HG02884 (cell line): ENCODE data around the gene CFTR.
"Not testable (repeated sequence)": the region's sequence is repeated elsewhere in the genome, so short reads cannot be mapped to it uniquely, and the experiment has no call there.

ENCODE experiments used
- ATAC-seq: cut with Tn5 transposase; IDR thresholded peaks from one replicate; pipeline ENCODE4 v1.9.1; 2021; ENCODE audit warnings: mild to moderate bottlenecking, moderate library complexity; ENCODE audit not compliant: unreplicated experiment

The CFTR gene

GRCh38 chr7:117479225-117480054 is at the start of gene CFTR:
CFTR (plus strand) TSS chr7:117480025; CDS start chr7:117480095, 70 bp downstream.
- no peak for ATAC-seq

- ATAC-seq, result peak; percentile 99
Measured at GRCh38 chr7:117435475-117436043, 44.3 kb upstream of the CFTR start.

- no peak for ATAC-seq
Measured at GRCh38 chr7:117444646-117445045, 35.2 kb upstream of the CFTR start.

GRCh38 chr7:117445206-117445605 is 34.6 kb upstream of the CFTR start:
- no peak for ATAC-seq

- no peak for ATAC-seq
Measured at GRCh38 chr7:117446220-117446815, 33.5 kb upstream of the CFTR start.

GRCh38 chr7:117448655-117449054 is 31.2 kb upstream of the CFTR start:
- no peak for ATAC-seq

GRCh38 chr7:117458977-117459583 is 20.7 kb upstream of the CFTR start:
- ATAC-seq, result peak; percentile 50

GRCh38 chr7:117459735-117460134 is 20.1 kb upstream of the CFTR start:
- no peak for ATAC-seq

GRCh38 chr7:117460815-117461214 is 19.0 kb upstream of the CFTR start:
- ATAC-seq, result not testable (repeated sequence)

GRCh38 chr7:117468174-117468573 is 11.7 kb upstream of the CFTR start:
- ATAC-seq, result no peak

GRCh38 chr7:117470777-117471176 is 9.0 kb upstream of the CFTR start:
- ATAC-seq, result peak; percentile 64

- peak; percentile 54 for ATAC-seq
Measured at GRCh38 chr7:117472335-117472734, 7.5 kb upstream of the CFTR start.

GRCh38 chr7:117476557-117477215 is 3.1 kb upstream of the CFTR start:
- no peak for ATAC-seq

- no peak for ATAC-seq
Measured at GRCh38 chr7:117478836-117479224, 995 bp upstream of the CFTR start.

- no peak for ATAC-seq
Measured at GRCh38 chr7:117480055-117480362, 184 bp downstream of the CFTR start.

GRCh38 chr7:117480978-117481377 is 1.2 kb downstream of the CFTR start:
- no peak for ATAC-seq

- no peak for ATAC-seq
Measured at GRCh38 chr7:117485118-117485620, 5.3 kb downstream of the CFTR start.

- ATAC-seq, result no peak
Measured at GRCh38 chr7:117489016-117489415, 9.2 kb downstream of the CFTR start.

GRCh38 chr7:117489430-117489829 is 9.6 kb downstream of the CFTR start:
- ATAC-seq, result no peak

GRCh38 chr7:117489911-117490310 is 10.1 kb downstream of the CFTR start:
- ATAC-seq, result no peak

GRCh38 chr7:117492649-117493048 is 12.8 kb downstream of the CFTR start:
- no peak for ATAC-seq
